Renal pelvis (tissue), 4 donors: Measurements from ENCODE around the gene UTP25. TPM values are rescaled to one million over a fixed set of nuclear protein-coding genes. Genes with fewer than 3 reads are reported as not detected.

Experiments
- DNase-seq: peaks from one replicate; pipeline ENCODE4 v3.0.0-alpha.2; 2013
- polyA plus RNA-seq, 3 donors: library from polyadenylated mRNA; unstranded; fragments of 120-200 nt; gene quantifications; one replicate each; pipeline ENCODE4 v1.2.1, GENCODE V29; 2013; ENCODE audit not compliant: insufficient read length in 3 of 3

UTP25 gene
- polyA plus RNA-seq, 3 donors, result 9.1 to 12.1 (median 11.3) TPM

DNA sequence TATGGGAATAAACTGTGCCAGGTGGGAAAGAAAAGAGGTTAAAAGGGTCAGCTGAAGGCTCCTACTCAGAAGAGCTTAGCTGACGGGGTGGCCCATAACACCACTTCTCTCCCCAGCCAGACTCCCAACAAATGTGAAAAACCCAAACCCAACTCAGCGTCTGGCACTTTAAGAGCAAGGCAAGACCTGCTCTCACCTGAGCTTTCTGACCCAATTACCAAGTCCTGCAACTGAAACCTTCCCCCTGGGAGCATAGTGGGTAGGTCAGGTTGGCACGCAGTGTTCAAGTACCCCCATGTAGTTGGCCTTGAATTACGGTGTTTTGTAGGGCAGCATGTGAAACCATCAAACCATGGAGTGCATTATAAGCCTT is 25.0 kb upstream of the UTP25 start:
- DNase-seq, result no peak

DNA sequence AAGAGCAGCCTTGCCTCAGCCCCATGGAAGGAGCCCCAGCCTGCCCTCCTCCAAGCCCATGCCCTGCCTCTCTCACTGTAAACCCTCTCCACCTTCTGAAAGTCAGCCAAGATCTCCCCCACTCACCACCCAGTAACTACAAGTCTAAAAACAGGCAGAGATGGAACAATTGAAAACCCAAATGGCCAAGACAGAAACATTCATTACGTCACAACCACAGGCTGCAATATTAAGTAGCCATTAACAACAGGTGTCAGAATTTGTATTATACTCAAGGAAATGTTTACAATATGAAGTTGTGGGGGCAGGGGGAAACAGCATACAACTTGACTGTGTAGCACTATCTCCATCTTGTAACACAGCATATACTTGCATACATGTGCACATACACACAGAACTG is 24.2 kb upstream of the UTP25 start:
- DNase-seq, result no peak

DNA sequence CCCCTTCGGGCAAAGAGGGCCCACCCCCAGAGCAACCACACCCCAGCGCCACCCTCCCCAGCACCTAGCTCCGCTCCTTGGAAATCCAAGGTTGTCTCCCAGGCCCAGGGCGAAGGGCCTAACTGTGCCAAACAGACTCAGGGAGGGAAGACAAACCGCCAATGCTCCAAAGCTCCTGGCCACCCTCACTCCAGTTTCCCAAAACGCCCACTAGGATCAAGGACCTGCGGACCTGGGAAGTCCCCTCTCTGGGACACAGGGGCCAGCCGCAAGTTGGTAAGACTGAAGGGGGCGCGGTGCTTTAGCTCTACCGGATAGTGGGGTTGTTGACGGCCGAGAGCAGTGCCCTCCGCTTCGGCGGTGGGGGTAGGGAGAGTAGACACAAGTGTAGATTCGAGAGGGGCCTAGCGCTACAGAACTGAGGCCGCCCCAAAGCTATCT is 22.4 kb upstream of the UTP25 start:
- DNase-seq, result no peak

DNA sequence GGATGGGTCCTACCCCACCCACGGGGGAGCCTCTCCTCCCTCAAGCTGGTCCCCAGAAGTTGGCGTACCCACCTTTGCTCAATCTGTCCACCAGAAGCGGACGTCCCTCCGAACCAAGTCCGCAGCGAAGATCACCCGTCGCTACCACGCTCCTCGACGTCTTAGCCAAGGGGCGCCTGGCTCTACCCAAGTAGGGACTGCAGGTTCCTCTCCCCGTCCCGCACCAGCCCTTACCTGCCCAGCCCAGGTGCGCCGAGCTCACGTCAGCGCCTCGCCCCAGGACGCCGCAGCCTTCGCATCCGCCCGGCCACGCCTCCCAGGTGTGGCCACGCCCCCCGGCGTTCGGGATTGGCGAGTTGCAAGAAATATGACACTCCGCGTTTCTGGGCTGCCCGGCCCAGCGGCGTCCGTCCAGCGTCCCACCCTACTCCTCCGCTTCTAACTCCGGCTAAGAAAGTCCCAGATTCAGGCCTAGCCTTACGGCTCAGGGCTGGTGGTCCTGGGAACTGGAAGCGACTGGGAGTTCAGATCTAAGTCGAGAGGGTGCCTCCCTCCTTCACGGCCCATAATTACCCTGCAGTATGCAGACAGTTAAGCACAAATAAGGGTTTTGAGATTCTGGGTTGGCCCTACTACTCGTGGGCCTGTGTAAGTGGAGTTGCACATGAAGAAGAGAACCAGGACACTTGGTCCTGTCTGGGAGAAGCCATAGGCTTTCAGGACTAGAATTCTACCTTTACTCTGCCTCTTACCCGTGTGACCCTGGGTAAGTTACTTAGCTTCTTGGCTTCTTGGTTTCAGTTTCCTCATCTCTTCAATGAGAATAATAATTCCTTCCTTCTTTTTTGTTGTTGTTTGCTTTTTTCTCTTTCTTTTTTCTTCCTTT is 21.7 kb upstream of the UTP25 start, which contains the start of gene IRF6:
Gene IRF6, minus strand, starts transcription at position 268 of the 886 bp plus-strand sequence. CDS start 4,729 bp downstream, outside the sequence.
- DNase-seq, result peak; percentile 87

DNA sequence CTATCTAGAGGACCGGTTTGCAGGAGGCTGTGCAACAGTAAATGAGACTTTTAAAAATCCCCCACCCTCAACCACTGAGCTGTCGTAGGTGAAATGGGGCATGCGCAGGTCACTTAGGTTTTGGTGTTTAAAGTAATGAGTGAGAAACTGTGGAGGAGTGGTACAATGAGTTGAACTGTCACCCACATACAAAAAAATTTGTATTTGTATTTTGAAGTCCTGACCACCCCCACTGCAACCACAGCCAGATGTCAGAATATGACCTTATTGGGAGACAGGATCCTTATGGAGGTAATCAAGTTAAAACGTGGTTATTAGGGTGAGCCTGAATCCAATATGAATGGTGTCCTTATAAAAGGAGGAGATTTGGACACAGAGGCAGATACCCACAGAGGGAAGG is 20.3 kb upstream of the UTP25 start:
- DNase-seq, result no peak

DNA sequence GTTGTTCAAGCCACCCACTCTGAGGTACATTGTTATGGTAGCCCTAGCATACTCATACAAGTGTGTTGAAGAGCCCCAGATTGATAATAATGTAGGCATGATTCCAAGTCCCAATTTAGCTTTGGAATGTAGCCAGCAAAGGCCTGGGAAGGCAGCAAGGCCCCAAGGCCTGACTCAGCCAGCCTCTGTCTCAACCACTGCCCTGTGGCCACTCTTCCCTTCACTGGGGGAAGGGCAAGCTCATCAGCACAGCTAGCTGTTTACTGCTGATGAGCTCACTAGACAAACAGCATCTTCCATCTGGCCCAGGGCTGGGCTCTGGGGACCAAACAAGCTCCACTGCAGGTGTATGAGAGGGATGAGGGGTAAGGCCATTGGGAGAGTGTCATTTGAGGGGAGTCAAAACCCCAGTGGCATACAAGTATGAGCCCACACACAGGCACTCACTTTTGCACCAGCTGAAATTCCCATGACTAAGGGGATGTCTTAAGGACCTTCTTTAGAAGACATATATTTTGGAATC is 19.7 kb upstream of the UTP25 start:
- no peak for DNase-seq

DNA sequence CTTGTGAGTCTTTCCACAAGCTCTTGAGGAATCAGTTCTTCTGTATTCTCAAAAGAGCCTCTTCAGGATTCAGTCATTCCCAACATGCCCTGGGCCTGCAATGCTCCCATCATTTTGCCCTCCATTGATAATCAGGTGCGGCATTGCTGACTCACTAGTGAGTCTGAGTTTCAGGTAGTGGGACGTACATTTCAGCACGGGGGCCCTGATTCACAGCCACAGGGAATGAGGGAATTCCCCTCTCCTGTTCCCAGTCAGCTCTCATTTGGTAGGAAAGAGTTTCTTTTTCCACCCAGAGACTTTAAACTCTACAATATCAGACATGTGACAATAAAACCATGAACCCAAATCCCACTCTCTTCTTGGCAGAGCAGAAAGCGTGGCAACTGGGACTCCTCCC is 18.2 kb upstream of the UTP25 start:
- DNase-seq, result no peak

DNA sequence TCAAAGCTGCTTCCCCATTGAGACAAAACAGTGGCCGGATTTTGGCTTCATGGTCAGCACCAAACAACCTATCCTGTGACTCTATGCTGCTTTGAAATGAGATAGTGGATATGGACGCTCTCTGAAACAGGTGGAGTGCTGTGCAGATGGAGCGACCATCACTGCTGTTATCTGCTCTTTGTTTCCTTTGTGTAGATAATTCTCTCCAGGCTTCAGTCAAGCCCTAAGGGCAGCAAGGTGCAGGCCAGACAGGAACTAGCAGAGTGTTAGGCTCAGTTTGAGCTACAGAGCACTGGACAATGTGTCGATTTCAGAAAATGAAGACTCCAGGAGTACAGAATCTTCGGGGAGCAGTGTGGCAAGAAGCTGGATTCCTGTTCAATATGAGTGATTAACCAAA is 17.0 kb upstream of the UTP25 start:
- no peak for DNase-seq

DNA sequence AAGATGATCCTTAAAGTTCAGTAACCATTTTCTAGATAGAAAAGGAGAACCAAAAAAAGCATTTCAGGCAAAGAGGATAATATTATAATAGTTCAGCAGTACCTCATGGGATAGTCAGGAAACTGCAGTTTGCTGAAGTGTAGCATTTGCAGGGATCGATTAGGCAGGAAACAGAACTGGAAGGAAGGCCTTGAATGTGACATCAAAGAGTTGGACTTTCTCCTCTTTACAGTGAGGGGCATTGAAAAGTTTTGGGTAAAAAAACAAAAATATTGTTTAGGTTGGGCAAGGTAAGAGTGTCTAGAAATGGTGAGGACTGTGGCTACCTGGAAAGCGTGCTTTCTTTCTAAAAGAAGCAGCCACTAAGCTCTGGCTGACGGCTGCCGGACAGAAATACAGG is 13.9 kb upstream of the UTP25 start:
- no peak for DNase-seq

DNA sequence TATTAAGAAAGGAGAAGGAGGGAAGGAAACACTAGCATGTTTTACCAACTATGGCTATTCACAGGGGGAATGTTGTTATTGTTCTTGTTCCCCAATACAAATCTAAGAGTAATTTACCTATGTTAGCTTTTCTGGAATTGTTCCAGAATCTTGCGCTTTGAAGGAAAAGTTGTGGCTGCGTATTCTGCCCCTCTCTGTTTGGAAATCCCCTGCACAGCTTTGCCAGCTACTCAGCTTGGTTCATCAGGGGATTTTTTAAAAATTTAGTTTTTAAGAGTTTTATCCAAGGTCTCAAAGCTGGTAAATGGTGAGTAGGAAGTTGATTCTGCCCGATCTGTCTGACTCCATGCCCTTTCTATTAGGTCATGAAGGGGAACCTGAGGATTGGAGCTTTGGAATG is 12.3 kb upstream of the UTP25 start:
- no peak for DNase-seq

DNA sequence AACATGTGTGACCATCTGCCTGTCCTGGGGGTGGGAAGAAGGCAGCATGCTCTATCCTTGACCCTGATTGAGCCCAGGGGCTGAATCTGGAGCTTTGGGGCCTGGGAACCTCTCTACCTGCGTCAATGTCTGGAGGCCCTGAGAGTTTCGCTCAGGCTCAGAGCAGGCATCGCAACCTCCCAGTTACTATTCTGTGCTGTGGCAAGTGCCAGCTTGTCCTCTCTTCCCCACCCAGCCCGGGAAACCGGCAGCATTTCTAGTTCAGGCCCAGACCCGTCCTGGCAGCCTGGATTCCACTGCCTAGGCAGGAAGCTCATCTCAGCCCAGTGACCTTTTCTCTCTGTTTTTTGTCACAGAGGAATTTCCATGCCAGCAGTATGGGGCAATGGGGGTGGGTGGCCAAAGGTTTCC is 11.8 kb upstream of the UTP25 start:
- DNase-seq, result no peak

DNA sequence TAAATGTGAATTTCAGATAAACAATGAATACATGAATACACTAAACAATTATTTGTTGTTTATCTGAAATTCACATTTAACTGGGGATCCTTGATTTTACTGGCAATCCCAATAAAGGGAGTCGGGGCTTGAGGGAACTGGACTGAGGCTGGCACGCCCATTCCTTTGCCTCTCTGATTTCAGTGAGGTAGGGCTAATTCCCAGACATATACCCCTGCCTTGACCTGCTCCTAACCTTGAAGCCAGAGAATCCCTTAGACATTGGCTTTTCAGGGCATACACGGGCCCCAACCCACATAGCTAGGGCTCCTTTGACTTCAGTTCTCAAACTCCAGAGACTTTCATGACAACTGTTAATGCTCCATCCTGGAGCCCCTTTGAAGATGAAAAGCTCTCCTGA is 10.8 kb upstream of the UTP25 start:
- no peak for DNase-seq

DNA sequence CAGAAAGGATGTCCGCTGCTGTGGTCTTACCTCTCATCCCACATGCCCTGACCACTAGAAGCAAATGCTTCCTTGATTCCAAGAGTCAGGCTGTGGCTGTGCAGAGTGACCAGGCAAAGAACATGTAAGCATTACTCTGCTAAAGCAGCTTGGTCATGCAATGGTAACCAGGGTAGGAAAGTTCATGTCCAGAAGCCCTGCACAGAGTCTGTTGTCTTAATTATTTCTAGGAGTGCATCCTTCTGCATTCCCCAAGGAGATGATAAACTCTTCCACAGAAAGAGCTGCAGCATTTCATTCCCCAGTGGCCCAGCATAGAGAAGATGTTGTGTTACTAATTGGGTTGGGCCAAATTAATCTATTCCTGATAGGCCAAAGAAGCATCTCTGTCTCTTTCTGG is 10.1 kb upstream of the UTP25 start:
- no peak for DNase-seq

DNA sequence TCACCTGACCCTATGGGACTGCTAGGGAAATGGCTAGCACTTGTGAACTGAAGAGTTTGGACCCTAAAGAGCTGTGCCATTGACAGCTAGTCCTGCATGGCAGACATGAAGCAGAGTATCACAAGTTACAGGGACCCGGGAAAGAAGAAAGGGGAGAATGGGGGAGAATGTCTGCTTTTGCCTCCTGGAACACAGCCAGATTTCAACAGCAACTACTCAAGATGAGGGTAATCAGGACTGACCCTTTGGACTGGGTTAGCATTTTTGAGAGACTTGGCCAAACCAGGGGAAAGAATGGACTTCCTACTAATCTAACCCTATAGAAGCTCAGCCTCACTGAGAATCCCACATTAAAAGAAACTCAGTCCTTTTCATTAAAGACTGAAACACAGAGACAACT is 8.7 kb upstream of the UTP25 start:
- no peak for DNase-seq

DNA sequence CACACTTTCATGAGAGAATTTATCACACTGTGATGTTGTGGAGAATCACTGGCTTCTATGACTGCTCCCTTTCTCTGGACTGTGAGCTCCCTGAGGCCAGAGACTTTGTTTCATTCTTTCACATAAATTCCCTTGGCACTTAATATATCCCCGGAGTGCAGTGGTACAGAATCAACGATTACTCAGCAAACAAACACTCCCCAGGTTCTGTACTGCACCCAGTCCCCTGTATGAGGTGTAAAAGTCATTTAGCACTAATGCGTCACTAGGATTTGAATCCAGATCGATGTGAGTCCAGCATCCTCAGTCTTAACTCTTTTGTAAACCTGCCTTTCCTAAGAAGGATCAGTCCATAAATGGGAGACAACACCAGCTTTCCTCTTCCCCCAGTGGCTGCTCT is 6.8 kb upstream of the UTP25 start:
- DNase-seq, result no peak

DNA sequence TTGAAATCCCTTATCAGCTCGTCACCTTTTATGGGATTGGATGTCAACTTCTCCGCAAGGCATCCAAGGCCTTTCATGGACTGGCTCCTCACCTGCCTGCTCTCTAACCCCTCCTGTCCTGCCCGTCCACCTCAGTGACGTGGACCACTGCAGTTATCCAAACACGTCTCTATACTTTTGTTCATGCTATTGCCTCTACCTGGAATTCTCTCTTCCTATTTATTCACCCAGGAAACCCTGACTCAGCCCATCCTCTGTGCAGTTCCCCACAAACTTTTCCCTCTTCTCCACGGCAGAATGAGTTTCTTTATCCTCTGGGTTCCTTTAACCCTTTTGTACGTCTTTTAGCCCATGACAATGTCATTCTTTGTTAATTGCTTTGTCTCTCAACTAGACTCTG is 5.1 kb upstream of the UTP25 start:
- DNase-seq, result no peak

DNA sequence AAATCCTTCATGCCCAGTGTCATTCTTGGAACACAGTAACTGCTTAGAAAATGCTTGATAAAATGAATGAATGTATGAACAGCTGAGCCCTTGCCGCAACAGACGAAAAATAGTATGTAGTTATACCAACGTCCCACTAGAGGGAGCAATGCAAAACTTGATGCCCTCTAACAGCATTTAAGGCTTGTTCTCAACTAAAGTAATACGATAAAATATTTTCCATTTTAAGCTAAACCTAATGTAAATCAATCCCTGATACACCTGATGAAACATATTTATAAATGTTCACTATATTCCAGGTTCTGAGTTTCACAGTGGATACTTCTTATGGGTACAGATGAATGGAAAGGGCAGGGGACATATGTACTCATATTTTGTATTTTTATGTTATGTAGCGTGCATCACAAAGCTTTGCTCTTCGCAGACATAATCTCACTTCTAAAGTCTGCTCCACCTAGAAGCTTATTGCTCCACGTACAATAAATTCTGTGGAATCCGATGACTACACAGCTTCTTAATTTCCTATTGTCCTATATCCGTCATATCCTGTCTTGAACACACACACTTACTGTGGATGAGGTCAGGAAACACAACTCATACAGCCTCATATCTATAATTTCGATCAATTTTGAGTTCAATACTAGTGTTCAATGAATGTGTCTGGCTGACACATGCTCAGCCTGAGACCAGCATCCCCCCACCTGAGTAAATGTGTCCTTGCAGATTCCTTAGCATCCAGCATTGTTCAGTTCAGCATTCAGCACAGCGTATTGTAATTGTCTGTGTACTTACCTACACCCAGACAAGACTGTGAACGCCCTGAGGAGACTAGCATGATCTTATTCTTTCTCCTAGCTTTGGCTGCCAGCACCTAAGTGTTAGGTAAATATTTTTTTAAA is 4.4 kb upstream of the UTP25 start:
- no peak for DNase-seq

DNA sequence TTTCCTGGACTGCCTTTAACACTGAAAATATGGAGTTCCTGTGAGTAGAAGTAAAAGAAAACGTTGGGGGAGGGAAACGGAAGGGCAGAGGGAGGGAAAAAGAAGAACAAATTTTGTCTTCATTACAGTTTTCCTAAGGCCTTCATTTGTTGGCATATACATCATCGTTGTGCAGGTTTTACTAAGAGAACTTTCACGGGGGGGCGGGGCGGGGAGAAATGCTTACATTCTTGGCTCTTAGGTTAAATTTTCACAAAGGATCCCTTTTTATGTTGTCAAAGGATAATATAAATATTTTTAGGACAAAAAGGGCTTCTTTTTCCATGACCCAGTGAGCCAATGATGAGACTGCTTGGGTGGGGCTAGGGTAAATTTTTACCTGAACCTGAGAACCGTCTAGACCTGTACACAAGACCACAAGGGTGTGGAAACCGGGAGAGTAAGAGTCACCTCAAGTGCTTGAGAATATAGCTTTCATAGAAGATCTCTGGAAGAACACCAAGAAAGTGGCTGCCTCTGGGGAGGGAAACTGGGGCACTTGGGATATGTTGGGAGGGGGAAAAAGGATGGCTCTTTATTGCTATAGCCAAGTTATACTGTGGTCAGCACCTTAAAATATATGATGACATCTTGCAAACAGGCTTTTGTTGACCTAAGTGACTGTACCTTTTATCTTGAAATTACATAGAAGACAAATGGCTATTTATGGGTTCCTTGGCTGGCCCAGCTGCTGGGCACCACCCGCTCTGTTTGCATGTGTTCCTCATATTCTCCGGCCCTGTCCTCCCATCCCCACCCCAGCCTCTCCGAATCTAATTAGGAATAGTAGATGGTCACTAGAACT is 2.0 kb upstream of the UTP25 start:
- no peak for DNase-seq

DNA sequence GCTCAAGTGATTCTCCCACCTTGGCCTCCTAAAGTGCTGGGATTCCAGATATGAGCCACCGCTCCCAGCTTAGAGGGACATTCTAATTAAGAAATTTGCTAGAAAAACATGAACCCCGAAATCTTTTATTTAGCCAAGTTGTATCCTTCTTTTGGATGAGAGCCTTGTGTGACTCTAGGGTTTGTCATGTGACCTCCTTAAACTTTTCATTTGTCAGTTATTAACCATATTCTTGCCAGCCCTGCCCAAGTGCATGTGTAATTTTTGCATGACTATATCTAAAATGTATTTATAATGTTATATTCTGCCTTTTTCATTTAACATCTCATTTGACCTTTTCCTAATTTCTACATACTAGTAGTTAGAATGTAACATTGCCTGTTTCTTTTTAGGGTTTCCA is 1.9 kb downstream of the UTP25 start:
- DNase-seq, result no peak

DNA sequence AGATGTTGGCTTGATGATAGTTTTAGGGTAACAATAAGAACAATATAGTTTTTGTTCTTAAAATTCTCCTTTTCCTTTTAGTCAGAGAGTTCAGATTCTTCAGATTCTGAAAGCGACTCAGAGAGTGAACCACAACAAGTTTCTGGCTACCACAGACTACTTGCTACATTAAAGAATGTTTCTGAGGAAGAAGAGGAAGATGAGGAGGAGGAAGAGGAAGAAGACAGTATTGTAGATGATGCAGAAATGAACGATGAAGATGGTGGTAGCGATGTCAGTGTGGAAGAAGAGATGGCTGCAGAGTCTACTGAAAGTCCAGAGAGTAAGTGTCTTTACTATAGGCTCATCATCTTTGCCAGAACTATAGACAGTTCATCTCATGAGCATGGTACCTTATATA is 3.0 kb downstream of the UTP25 start:
- DNase-seq, result no peak

DNA sequence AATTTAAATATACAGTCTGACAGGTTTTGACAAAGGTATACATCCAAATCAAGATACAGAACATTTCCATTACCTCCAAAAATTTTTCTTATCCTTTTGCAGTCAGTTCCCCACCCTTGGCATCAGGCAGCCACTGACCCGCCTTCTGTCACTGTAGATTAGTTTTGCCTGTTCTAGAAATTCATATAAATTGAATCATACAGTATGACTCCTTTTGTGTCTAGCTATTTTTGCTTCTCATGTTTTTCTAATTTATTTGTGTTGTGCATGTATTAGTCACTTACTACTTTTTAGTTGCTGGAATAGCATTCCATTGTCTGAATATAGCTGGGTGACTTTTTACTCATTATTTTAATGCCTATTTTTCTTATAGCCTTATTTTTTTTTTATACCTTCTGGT is 3.8 kb downstream of the UTP25 start:
- DNase-seq, result no peak

DNA sequence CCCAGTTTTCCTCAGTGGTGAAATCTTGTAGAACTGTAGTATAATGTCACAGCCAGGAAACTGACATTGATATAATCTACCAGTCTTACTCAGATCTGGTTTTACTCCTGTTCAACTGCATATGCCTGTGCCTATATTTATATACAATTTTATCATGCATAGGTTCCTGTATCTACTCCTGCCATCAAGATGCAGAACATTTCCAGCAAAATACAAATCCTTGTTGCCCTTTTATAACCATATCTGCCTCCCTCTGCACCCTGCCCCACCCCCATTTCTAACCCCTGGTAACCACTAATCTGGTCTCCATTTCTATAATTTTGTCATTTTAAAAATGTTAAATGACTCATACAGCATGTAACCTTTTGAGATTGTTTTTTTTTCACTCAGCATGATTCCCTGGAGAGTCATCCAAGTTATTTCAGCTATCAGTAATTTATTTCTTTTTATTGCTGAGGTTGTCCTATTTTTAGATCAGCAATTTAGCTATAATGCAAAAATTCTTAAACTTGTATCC is 8.1 kb downstream of the UTP25 start:
- DNase-seq, result no peak
